Astrocyte of the cerebellum (primary cell): Measurements from ENCODE around the gene ADD1.

ENCODE experiments used
- DNase-seq: peaks from one replicate; pipeline ENCODE4 v3.0.0-alpha.2; 2011; ENCODE audit warnings: low read depth
- H3K4me3 ChIP-seq: 2 replicates; pipeline ENCODE4 v1.5.1; 2011; ENCODE audit warnings: mild to moderate bottlenecking, low read depth, low read length, moderate library complexity
- in situ Hi-C: cut with HindIII; loops from 2 replicates; pipeline ENCODE4 v1.10.0; 2017; ENCODE audit warnings: low sequenced_read_pairs
- TF ChIP-seq, protein P1 (sequence below): IDR thresholded peaks from 2 replicates; pipeline ENCODE4 v1.5.1; 2012; ENCODE audit warnings: low read length, low read depth, moderate library complexity, mild to moderate bottlenecking; ENCODE audit errors: missing control alignments

ADD1 gene

DNA sequence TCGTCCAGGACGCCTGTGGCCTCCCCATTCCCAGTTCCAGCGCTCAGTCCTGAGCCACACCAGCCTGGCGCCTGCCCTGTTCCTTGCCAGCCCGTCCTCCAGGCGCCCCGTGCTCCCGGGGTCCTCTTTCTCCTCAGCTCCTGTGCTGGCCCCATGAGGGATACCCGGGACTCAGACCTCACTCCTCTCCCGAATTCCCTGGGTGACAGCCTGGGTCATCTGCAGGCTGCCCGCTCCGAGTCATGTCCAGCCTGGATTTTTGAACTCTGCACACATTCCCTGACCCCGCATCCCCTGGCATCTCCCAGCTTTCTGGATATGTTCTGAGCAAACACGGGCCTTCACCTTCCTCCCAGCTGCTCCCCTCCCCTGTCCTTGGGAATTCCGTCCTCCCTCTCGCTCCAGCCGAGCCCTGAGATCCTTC, 14.9 kb upstream of the ADD1 start:
- in situ Hi-C loops = no loop called here
- no peak for DNase-seq

GRCh38 chr4:2829321-2829932, 14.2 kb upstream of the ADD1 start:
- TF ChIP-seq, protein P1, sequence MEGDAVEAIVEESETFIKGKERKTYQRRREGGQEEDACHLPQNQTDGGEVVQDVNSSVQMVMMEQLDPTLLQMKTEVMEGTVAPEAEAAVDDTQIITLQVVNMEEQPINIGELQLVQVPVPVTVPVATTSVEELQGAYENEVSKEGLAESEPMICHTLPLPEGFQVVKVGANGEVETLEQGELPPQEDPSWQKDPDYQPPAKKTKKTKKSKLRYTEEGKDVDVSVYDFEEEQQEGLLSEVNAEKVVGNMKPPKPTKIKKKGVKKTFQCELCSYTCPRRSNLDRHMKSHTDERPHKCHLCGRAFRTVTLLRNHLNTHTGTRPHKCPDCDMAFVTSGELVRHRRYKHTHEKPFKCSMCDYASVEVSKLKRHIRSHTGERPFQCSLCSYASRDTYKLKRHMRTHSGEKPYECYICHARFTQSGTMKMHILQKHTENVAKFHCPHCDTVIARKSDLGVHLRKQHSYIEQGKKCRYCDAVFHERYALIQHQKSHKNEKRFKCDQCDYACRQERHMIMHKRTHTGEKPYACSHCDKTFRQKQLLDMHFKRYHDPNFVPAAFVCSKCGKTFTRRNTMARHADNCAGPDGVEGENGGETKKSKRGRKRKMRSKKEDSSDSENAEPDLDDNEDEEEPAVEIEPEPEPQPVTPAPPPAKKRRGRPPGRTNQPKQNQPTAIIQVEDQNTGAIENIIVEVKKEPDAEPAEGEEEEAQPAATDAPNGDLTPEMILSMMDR = no peak
- no peak overlapping the region for H3K4me3 ChIP-seq
- no peak for DNase-seq
- in situ Hi-C loops = no loop called here

More for the DNA sequence above, 14.9 kb upstream of the ADD1 start:
- H3K4me3 ChIP-seq = no peak overlapping the region
- TF ChIP-seq, protein P1 = no peak

DNA sequence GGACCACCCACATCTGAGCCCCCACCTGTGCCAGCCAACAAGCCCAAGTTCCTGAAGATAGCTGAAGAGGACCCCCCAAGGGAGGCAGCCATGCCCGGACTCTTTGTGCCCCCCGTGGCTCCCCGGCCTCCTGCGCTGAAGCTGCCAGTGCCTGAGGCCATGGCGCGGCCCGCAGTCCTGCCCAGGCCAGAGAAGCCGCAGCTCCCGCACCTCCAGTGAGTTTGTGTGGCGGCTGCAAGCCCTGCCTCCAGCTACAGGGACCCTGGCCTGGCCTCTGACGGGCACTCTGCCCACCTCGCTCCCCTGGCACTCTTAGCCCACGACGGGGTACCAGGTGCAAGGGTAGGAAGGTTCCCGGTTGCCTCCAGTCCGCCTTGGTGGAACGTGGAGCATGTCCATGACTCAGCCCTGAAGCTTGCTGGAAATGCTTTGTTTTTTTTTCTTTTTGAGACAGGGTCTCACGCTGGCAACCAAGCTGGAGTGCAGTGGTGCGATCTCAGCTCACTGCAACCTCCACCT, 13.7 kb upstream of the ADD1 start:
- TF ChIP-seq, protein P1 = no peak
- no peak overlapping the region for H3K4me3 ChIP-seq
- DNase-seq = no peak
- in situ Hi-C loops = no loop called here

DNA sequence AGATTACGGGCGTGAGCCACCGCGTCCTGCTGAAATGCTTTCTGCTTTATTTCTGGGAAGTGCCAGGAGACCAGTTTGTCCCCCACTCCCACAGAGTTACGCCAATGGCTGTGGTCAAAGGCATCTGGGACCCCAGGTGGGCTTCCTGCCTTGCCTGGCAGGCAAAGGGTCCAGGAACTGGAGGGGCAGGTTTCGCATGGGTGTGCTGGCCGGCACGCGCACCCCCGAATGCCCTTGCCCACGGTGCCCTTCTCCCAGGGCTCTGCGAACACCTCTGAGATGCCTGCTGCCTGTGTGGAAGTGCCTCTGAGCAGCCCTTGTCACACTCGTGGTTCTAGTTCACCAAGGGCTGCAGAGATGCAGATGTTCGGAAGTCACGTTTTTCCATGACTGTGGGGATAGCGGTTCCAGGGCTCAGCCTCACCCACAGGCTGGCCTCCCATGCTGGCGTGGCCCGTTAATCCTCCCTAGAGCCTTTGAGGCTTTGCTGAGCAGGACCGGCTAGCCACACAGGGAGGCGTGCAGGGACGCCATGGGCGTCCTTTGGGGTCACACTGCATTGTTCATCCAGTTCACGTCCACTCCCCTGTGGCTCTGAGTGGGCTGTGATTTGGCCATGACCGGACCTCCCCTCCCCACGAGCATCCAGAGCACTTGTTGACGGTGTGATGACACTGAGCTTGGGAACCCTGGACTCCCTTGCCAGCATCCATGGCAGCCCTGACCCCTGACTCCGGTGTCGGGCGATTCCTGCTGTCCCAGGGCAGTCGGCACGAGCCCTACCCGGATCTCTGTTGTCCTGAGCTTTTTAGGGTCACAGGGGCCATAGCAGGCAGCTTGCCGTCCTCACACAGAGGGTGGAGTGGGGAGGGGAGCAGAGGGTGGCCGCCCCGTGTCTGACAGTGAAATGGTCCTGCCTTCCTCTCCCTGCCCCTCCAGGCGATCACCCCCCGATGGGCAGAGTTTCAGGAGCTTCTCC, 12.7 kb upstream of the ADD1 start:
- no peak for DNase-seq
- H3K4me3 ChIP-seq = no peak overlapping the region
- in situ Hi-C loops = no loop called here
- TF ChIP-seq, protein P1 = no peak

DNA sequence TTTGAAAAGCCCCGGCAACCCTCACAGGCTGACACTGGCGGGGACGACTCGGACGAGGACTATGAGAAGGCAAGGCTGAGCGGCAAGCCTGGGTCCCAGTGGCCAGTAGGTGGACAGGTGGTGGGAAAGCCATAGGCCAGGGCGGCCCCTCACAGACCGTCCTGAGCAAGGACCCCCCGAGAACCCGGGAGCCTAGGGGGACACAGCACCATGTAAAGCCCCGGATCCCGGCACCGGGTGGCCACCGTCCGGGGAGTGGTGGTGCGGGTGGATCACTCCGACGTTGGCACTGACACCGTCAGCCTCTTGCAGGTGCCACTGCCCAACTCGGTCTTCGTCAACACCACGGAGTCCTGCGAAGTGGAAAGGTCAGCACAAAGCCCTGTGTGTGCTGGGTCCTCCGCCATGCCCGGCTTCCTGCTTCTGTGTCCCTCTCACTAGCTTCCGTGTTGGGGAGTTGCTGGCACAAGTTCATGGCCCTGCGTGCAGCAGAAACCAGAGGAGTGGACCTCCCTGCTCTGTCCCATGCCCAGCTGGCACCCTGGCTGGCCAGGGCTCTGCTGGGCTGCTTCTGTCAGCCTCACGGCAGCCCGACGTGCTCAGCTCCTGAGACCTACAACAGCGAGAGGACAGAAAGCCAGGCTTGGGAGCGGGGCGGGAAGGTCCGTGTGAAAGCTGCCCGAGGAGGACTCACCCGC, 11.9 kb upstream of the ADD1 start:
- TF ChIP-seq, protein P1 = no peak
- in situ Hi-C loops = no loop called here
- DNase-seq = no peak
- no peak overlapping the region for H3K4me3 ChIP-seq
